Sigmoid colon (tissue), 4 donors: ENCODE results near the gene MYCT1.

Source experiments
- EP300 ChIP-seq, 4 donors: sonication (generic); formaldehyde crosslinking; IDR thresholded peaks; one replicate each; pipeline ENCODE4 v1.6.1; 2017; ENCODE audit warnings: antibody characterized with exemption in 4 of 4
- POLR2A ChIP-seq, 2 donors: fragments of 450-650 bp; IDR thresholded peaks; one replicate each; pipeline ENCODE4 v1.6.1; 2016; ENCODE audit warnings: antibody characterized with exemption in 2 of 2, mild to moderate bottlenecking in 2 of 2, moderate library complexity in 2 of 2
- POLR2AphosphoS5 ChIP-seq, 4 donors: sonication (generic); formaldehyde crosslinking; IDR thresholded peaks; one replicate each; pipeline ENCODE4 v1.6.1; 2017; ENCODE audit warnings: antibody characterized with exemption in 4 of 4
- TF ChIP-seq, protein P1 (sequence below), 4 experiments: fragments of 450-650 bp in 3 of 4; fragments of 200-600 bp in 1 of 4; IDR thresholded peaks; one replicate each; pipeline ENCODE4 v1.5.1; 2016 to 2019; ENCODE audit warnings: antibody characterized with exemption in 4 of 4, mild to moderate bottlenecking in 3 of 4, moderate library complexity in 2 of 4

DNA sequence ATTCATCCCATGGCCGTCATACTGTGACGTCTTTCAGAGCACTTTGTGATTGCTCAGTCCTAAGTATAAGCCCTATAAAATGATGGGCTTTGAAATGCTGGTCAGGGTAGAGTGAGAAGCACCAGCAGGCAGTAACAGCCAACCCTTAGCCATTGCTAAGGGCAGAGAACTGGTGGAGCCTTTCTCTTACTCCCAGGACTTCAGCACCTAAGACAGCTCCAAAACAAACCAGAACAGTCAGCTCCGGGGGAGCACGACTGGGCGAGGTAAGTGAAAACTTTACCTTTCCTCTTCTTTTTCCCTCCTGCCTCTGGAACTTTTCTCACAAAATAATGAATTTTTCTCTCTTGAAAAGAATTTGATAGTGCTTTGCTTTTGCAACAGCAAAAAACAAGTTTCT, 53.0 kb downstream of the MYCT1 start, which contains the start of gene VIP:
- TF ChIP-seq, protein P1, sequence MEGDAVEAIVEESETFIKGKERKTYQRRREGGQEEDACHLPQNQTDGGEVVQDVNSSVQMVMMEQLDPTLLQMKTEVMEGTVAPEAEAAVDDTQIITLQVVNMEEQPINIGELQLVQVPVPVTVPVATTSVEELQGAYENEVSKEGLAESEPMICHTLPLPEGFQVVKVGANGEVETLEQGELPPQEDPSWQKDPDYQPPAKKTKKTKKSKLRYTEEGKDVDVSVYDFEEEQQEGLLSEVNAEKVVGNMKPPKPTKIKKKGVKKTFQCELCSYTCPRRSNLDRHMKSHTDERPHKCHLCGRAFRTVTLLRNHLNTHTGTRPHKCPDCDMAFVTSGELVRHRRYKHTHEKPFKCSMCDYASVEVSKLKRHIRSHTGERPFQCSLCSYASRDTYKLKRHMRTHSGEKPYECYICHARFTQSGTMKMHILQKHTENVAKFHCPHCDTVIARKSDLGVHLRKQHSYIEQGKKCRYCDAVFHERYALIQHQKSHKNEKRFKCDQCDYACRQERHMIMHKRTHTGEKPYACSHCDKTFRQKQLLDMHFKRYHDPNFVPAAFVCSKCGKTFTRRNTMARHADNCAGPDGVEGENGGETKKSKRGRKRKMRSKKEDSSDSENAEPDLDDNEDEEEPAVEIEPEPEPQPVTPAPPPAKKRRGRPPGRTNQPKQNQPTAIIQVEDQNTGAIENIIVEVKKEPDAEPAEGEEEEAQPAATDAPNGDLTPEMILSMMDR (IDR thresholded peaks at IDR 0.05), result no peak
- TF ChIP-seq POLR2A (IDR thresholded peaks at IDR 0.05) (no peak), POLR2AphosphoS5 (IDR thresholded peaks at IDR 0.05) (no peak), EP300 (IDR thresholded peaks at IDR 0.05) (no peak)
